Transverse colon (tissue), 4 donors: ENCODE results near the gene GC. TPM values are rescaled to one million over a fixed set of nuclear protein-coding genes. Genes with fewer than 3 reads are reported as not detected.

Source experiments
- DNase-seq: peaks from one replicate; pipeline ENCODE4 v3.0.0-alpha.2; 2019
- H3K27ac ChIP-seq, 4 donors: fragments of 200-600 bp; sonication (generic); 2 replicates each; pipeline ENCODE4 v1.5.1; 2016 to 2018; ENCODE audit warnings: inconsistent platforms in 4 of 4
- H3K27me3 ChIP-seq: fragments of 200-600 bp; sonication (generic); 2 replicates; pipeline ENCODE4 v1.5.1; 2017; ENCODE audit warnings: inconsistent platforms
- H3K36me3 ChIP-seq, 4 donors: fragments of 200-600 bp; sonication (generic); 2 replicates each; pipeline ENCODE4 v1.5.1; 2017 to 2019; ENCODE audit warnings: inconsistent platforms in 4 of 4
- H3K4me1 ChIP-seq, 4 donors: fragments of 200-600 bp; sonication (generic); 2 replicates each; pipeline ENCODE4 v1.5.1; 2017 to 2020; ENCODE audit warnings: inconsistent platforms in 4 of 4
- H3K4me3 ChIP-seq, 4 donors: fragments of 200-600 bp; sonication (generic); 1 replicate in 1 of 4; 2 replicates in 3 of 4; pipeline versions ENCODE4 v1.5.1 to v1.6.1; 2017 to 2019; ENCODE audit warnings: inconsistent platforms in 4 of 4
- H3K9me3 ChIP-seq, 2 donors: fragments of 200-600 bp; sonication (generic); 2 replicates each; pipeline ENCODE4 v1.5.1; 2017 to 2019; ENCODE audit warnings: inconsistent platforms in 2 of 2
- EP300 ChIP-seq: sonication (generic); formaldehyde crosslinking; IDR thresholded peaks from one replicate; pipeline ENCODE4 v1.6.1; 2017; ENCODE audit warnings: antibody characterized with exemption, low read depth
- POLR2A ChIP-seq: fragments of 450-650 bp; IDR thresholded peaks from one replicate; pipeline ENCODE4 v1.6.1; 2016; ENCODE audit warnings: antibody characterized with exemption, mild to moderate bottlenecking, moderate library complexity
- POLR2AphosphoS5 ChIP-seq, 3 donors: sonication (generic); formaldehyde crosslinking; IDR thresholded peaks; one replicate each; pipeline ENCODE4 v1.6.1; 2016; ENCODE audit warnings: antibody characterized with exemption in 3 of 3
- WGBS, 2 donors: methylation state at CpG; one replicate each; pipeline ENCODE4 v1.1.5; 2018; ENCODE audit warnings: low coverage in 1 of 2; 5-methylcytosine and 5-hydroxymethylcytosine counted together
- in situ Hi-C, 4 donors: fragments of 200-750 bp; cut with MboI; loops; one replicate each; pipeline versions ENCODE4 v1.15.0 to v1.15.1; 2017; ENCODE audit warnings: low sequenced_read_pairs in 3 of 4, low pct_ligation_motif_present in 1 of 4, low pct_unique_long_range_greater_than_20kb in 1 of 4
- intact Hi-C: fragments of 100-400 bp; cut with DNase I; formaldehyde crosslinking; loops from one replicate; pipeline ENCODE4 v1.15.1; 2023; ENCODE audit warnings: low total_unique reads
- total RNA-seq, 4 donors: library from RNA; depleted of rRNA; stranded (reverse); fragments of >200 nt; gene quantifications; one replicate each; pipeline ENCODE4 v1.1.0, GENCODE V29; 2016
- TF ChIP-seq, protein P1 (sequence below), 5 experiments: fragments of 200-600 bp in 3 of 5; fragments of 450-650 bp in 2 of 5; sonication (generic) in 3 of 5; IDR thresholded peaks; 1 replicate in 2 of 5; 2 replicates in 3 of 5; pipeline ENCODE4 v1.5.1; 2016 to 2017; ENCODE audit warnings: antibody characterized with exemption in 5 of 5, inconsistent platforms in 3 of 5, mild to moderate bottlenecking in 2 of 5, moderate library complexity in 1 of 5

Gene GC
- total RNA-seq, 4 donors from 2014 or later: not detected

DNA sequence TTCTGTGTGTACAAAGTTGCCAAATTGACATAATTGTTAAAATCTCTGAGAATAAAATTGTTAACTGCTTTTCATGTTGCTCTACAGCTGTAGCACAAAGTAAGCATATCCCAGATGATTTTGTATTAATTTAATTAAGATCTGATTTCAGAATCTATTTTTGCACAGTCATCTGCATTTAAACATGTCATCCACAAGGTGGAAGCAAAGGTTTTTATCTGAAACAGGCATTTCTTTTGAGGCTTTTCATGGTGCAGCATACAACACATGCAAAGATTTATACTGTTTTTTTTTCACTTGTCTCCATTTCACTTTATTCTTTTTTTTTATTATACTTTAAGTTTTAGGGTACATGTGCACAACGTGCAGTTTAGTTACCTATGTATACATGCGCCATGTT, 51.2 kb downstream of the GC start:
- Histone ChIP-seq H3K9me3 (no peaks in the 10 kb centered on the region), H3K27ac (no peak overlapping the region), H3K4me3 (no peak overlapping the region), H3K36me3 (no peaks in the 10 kb centered on the region), H3K4me1 (no peaks in the 10 kb centered on the region), H3K27me3 (no peaks in the 10 kb centered on the region)
- in situ Hi-C loops: loop anchor here in 1 of 4 donors (25.0 kb wide), 1 partner anchor 580 kb away; no protein-coding TSS in a partner anchor
- intact Hi-C loops: no loop called here
- TF ChIP-seq, protein P1, sequence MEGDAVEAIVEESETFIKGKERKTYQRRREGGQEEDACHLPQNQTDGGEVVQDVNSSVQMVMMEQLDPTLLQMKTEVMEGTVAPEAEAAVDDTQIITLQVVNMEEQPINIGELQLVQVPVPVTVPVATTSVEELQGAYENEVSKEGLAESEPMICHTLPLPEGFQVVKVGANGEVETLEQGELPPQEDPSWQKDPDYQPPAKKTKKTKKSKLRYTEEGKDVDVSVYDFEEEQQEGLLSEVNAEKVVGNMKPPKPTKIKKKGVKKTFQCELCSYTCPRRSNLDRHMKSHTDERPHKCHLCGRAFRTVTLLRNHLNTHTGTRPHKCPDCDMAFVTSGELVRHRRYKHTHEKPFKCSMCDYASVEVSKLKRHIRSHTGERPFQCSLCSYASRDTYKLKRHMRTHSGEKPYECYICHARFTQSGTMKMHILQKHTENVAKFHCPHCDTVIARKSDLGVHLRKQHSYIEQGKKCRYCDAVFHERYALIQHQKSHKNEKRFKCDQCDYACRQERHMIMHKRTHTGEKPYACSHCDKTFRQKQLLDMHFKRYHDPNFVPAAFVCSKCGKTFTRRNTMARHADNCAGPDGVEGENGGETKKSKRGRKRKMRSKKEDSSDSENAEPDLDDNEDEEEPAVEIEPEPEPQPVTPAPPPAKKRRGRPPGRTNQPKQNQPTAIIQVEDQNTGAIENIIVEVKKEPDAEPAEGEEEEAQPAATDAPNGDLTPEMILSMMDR (IDR thresholded peaks at IDR 0.05): peak; percentile 16 to 51 (median 42)
- no peak for TF ChIP-seq POLR2A
- WGBS, 2 donors: 68 to 74% methylated on average over 2 of the region's 2 CpGs
- no peak for DNase-seq

DNA sequence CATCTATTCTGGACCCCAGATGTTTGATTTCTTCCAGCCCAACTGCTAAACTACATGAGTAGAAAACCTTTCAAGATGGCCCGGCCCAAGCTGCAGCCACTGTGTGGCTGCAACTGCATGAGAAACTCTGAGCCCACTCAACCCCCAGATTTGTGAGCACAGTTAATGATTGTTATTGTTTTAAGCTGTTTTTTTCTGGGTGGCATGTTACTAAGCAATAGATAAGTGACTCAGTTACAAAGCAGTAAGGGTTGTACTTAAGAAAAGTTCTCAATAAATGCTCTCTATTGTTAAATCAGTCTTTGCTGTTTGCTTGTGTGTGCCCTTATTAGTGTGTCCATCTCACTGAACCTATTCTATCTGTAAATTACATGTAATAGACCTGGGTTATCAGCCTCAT, 51.8 kb downstream of the GC start:
- in situ Hi-C loops: loop anchor here in 1 of 4 donors (25.0 kb wide), 1 partner anchor 580 kb away; no protein-coding TSS in a partner anchor
- no peak for DNase-seq
- intact Hi-C loops: no loop called here
- 83 to 88% methylated on average over 1 of the region's 1 CpG for WGBS, 2 donors
- H3K4me3 ChIP-seq: no peak overlapping the region
- no peaks in the 10 kb centered on the region for H3K36me3 ChIP-seq
- H3K27ac ChIP-seq: no peak overlapping the region
- no peaks in the 10 kb centered on the region for H3K4me1 ChIP-seq
- no peaks in the 10 kb centered on the region for H3K9me3 ChIP-seq
- TF ChIP-seq POLR2A (no peak), EP300 (no peak), POLR2AphosphoS5 (IDR thresholded peaks at IDR 0.05) (no peak)
- TF ChIP-seq, protein P1 (IDR thresholded peaks at IDR 0.05): no peak
- no peaks in the 10 kb centered on the region for H3K27me3 ChIP-seq

DNA sequence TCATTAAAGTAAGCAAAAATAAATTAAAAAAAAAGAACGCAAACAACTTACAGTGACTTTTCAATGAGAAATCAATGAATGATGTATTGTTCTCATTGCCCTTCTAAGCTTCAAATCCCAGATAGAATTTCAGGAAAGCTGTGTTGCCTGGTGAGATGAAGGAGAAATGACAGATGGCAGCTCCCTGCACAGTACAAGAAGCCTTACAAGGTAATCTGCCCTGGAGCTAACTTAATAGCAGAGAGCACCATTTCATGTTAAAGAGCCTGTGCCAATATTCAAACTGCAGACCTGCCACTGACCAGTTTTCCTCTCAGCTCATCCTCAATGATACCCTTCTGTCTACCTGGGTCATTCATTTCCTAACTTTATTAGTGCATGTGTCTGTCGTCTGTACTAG, 54.0 kb downstream of the GC start:
- Histone ChIP-seq H3K4me3 (no peak overlapping the region), H3K36me3 (no peaks in the 10 kb centered on the region), H3K9me3 (no peaks in the 10 kb centered on the region), H3K27me3 (no peaks in the 10 kb centered on the region), H3K4me1 (no peaks in the 10 kb centered on the region), H3K27ac (no peak overlapping the region)
- WGBS, 2 donors: 70 to 100% methylated on average over 1 to 2 of the region's 2 CpGs
- no peak for TF ChIP-seq EP300
- TF ChIP-seq POLR2A: no peak
- TF ChIP-seq, protein P1 (IDR thresholded peaks at IDR 0.05): no peak
- TF ChIP-seq POLR2AphosphoS5 (IDR thresholded peaks at IDR 0.05): no peak
- DNase-seq: no peak
- intact Hi-C loops (no loop called here), in situ Hi-C loops (loop anchor here in 1 of 4 donors (25.0 kb wide), 1 partner anchor 582 kb away; no protein-coding TSS in a partner anchor)

DNA sequence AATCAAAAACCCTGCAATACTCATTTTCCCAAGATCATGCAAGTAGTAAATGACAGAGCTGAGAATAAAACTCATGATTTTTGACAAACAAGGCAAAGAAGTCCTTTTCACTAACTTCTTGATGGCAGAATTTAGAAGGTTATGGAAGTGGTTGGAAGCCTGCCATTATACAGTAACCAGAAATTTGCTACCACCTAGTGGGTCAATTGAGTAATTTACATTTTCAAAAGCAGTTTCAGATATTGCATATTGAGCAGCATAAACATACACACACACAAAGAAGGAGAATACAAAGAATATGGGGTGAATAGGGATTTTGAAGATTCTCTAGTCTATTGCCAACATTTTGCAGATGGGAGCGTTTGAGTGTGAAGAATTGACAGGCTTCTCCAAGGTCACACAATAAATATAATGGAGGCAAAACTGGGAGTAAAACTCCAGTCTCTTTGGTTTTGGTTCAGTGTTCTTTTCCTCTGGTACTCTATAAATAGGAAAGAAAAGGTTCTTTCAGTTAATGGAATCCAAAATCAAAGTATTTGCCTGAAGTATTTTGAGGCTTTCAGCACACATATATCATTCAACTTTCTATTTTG, 70.2 kb downstream of the GC start:
- intact Hi-C loops (no loop called here), in situ Hi-C loops (loop anchor here (10.0 to 25.0 kb wide), 4 partner anchors 476 to 1101 kb away; partner anchors contain the start of gene JCHAIN (in 2 of the 4))
- TF ChIP-seq, protein P1 (IDR thresholded peaks at IDR 0.05): peak; percentile 56 to 80 (median 60)
- no peak for TF ChIP-seq EP300
- TF ChIP-seq POLR2A: no peak
- no peak for TF ChIP-seq POLR2AphosphoS5 (IDR thresholded peaks at IDR 0.05)
- Histone ChIP-seq H3K27ac (no peak overlapping the region), H3K36me3 (no peaks in the 10 kb centered on the region), H3K4me1 (peaks cover 0 to 35% (median 17%) of the 10 kb centered on the region in 4 donors), H3K9me3 (no peaks in the 10 kb centered on the region), H3K27me3 (no peaks in the 10 kb centered on the region), H3K4me3 (no peak overlapping the region)
- 15 to 33% methylated on average over 1 of the region's 1 CpG for WGBS, 2 donors
- DNase-seq: no peak
